Measurements from ENCODE around the gene SMOC2.

DNA sequence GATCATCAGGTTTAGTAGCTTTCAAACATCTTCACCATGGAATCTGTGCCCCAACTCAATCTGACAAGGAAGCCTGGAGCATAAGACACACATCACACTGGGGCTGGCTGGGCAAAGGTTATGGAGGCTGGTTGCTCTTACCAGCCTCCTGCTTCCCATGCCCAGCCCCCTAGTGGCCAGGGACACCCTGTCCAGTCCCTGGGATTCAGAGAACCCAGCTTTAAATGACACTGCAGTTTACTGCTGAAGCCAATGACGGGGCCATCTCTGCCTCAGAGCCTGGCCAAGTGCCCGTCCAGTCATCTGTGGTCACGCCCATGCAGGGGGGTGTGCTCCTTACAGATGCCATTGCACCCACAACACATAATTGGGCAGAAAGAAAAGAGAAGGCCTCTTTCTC, 272.9 kb downstream of the SMOC2 start:
- TF ChIP-seq CTCF (conservative IDR thresholded peaks at IDR 0.05 in 1 of 2, IDR thresholded peaks at IDR 0.05 in 1 of 2; ENCODE audit: extremely low read depth in 1 of 2, insufficient read depth in 1 of 2, low read depth in 1 of 2, low read length in 2 of 2) (no peak), EZH2 (IDR thresholded peaks at IDR 0.05; ENCODE audit: borderline replicate concordance, low read length) (no peak)

Data from mammary epithelial cell (primary cell).